Neural progenitor cell (in vitro differentiated cells): ENCODE measurements around the gene DTYMK.

ENCODE experiments used
- EZH2 ChIP-seq: fragments of 200-600 bp; sonication (generic); IDR thresholded peaks from 2 replicates; pipeline ENCODE4 v1.6.1; 2017; ENCODE audit warnings: antibody characterized with exemption, mild to moderate bottlenecking, moderate library complexity
- EZH2phosphoT487 ChIP-seq: fragments of 200-600 bp; sonication (generic); IDR thresholded peaks from 2 replicates; pipeline ENCODE4 v1.6.1; 2017; ENCODE audit warnings: antibody characterized with exemption
- TF ChIP-seq, protein P1 (sequence below): fragments of 200-600 bp; sonication (generic); IDR thresholded peaks from 2 replicates; pipeline ENCODE4 v1.5.1; 2017; ENCODE audit warnings: antibody characterized with exemption, mild to moderate bottlenecking

- TF ChIP-seq, protein P1, sequence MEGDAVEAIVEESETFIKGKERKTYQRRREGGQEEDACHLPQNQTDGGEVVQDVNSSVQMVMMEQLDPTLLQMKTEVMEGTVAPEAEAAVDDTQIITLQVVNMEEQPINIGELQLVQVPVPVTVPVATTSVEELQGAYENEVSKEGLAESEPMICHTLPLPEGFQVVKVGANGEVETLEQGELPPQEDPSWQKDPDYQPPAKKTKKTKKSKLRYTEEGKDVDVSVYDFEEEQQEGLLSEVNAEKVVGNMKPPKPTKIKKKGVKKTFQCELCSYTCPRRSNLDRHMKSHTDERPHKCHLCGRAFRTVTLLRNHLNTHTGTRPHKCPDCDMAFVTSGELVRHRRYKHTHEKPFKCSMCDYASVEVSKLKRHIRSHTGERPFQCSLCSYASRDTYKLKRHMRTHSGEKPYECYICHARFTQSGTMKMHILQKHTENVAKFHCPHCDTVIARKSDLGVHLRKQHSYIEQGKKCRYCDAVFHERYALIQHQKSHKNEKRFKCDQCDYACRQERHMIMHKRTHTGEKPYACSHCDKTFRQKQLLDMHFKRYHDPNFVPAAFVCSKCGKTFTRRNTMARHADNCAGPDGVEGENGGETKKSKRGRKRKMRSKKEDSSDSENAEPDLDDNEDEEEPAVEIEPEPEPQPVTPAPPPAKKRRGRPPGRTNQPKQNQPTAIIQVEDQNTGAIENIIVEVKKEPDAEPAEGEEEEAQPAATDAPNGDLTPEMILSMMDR, result no peak
- TF ChIP-seq EZH2, result no peak
- TF ChIP-seq EZH2phosphoT487, result no peak
Measured at GRCh38 chr2:241730671-241731293, 44.2 kb upstream of the DTYMK start.
